ENCODE measurements around the gene RAP2B.

Gene RAP2B

DNA sequence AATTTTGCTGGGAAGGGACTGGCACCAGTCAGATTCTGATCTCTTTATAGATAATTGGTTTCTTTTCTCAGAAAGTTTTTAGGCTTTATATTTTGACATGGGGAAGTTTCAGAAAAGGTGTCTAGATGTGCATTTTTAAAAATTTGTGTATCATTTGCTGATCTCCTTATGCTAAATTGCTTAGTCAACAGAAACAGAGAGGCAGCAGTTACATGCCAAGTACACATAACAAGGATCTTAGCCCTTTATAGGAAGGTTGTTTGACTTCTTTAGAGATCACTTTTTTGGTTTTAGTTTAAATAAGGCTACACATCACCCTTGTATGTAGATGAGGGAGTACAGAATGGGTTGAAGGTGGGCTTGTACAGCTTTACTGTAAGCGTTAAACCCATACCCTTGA lies 53.5 kb downstream of the RAP2B start:
- no peaks in the 10 kb centered on the region for H3K9me2 ChIP-seq (replicated peaks; ENCODE audit: low read depth, low read length)
- H3K4me3 ChIP-seq (ENCODE audit: low read length, poor library complexity, severe bottlenecking), result no peak overlapping the region
- no peaks in the 10 kb centered on the region for H3K79me2 ChIP-seq (ENCODE audit: insufficient read depth, low read length)
- H3K36me3 ChIP-seq (ENCODE audit: insufficient read depth, low read length), result no peaks in the 10 kb centered on the region
- H3K9ac ChIP-seq (ENCODE audit: low read depth, low read length, poor library complexity, severe bottlenecking), result no peak overlapping the region
- H3K9me3 ChIP-seq (ENCODE audit: insufficient read depth, low read depth, low read length), result no peaks in the 10 kb centered on the region
- no peaks in the 10 kb centered on the region for H3F3A ChIP-seq (ENCODE audit: low read depth)
- H3K4me2 ChIP-seq (ENCODE audit: low read depth, low read length, poor library complexity, severe bottlenecking), result no peak overlapping the region
- H4K20me1 ChIP-seq (ENCODE audit: insufficient read depth, low read length, poor library complexity, severe bottlenecking), result no peaks in the 10 kb centered on the region
- H3K27me3 ChIP-seq (ENCODE audit: insufficient read depth, low read length, poor library complexity, severe bottlenecking), result no peaks in the 10 kb centered on the region
- H2AFZ ChIP-seq (ENCODE audit: low read length), result 0 out of 2 replicates have a peak overlapping the region, but pooled peaks have one; percentile 25
- TF ChIP-seq EZH2phosphoT487 (IDR thresholded peaks at IDR 0.05; ENCODE audit: borderline replicate concordance), result no peak
- TF ChIP-seq CTCF (conservative IDR thresholded peaks at IDR 0.05; ENCODE audit: low read length), result no peak
- peaks cover 20% of the 10 kb centered on the region for H3K4me1 ChIP-seq (ENCODE audit: insufficient read depth, low read length, poor library complexity, severe bottlenecking)

DNA sequence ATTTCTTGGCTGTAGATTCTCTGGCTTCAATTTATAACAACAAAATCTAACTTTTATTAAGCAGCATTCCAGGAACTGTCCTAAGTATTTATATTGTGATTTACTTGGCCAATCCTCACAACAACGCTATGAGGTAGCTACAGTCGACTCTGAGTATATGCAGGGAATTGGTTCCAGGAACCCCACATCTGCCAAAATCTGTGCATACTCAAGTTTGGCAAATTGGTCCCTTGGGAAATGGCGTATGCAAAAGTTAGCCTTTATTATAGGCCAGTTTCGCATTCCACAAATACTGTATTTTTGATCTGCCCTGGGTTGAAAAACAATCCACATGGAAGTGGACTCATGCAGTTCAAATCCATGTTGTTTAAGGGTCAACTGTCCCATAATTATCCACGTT lies 53.9 kb downstream of the RAP2B start:
- TF ChIP-seq EZH2phosphoT487 (IDR thresholded peaks at IDR 0.05; ENCODE audit: borderline replicate concordance) (no peak), CTCF (conservative IDR thresholded peaks at IDR 0.05; ENCODE audit: low read length) (no peak)
- Histone ChIP-seq H3K79me2 (ENCODE audit: insufficient read depth, low read length) (no peaks in the 10 kb centered on the region), H3K9ac (ENCODE audit: low read depth, low read length, poor library complexity, severe bottlenecking) (no peak overlapping the region), H2AFZ (ENCODE audit: low read length) (0 out of 2 replicates have a peak overlapping the region, but pooled peaks have one; percentile 25), H4K20me1 (ENCODE audit: insufficient read depth, low read length, poor library complexity, severe bottlenecking) (no peaks in the 10 kb centered on the region), H3K4me1 (ENCODE audit: insufficient read depth, low read length, poor library complexity, severe bottlenecking) (peaks cover 25% of the 10 kb centered on the region), H3K4me3 (ENCODE audit: low read length, poor library complexity, severe bottlenecking) (no peak overlapping the region), H3F3A (ENCODE audit: low read depth) (peaks cover under 1% of the 10 kb centered on the region; the same call in 1 of the 2 replicates), H3K27me3 (ENCODE audit: insufficient read depth, low read length, poor library complexity, severe bottlenecking) (no peaks in the 10 kb centered on the region), H3K9me3 (ENCODE audit: insufficient read depth, low read depth, low read length) (no peaks in the 10 kb centered on the region), H3K9me2 (replicated peaks; ENCODE audit: low read depth, low read length) (no peaks in the 10 kb centered on the region), H3K36me3 (ENCODE audit: insufficient read depth, low read length) (no peaks in the 10 kb centered on the region), H3K4me2 (ENCODE audit: low read depth, low read length, poor library complexity, severe bottlenecking) (no peak overlapping the region)

- Histone ChIP-seq H3K9me2 (replicated peaks; ENCODE audit: low read depth, low read length) (no peaks in the 10 kb centered on the region), H3K9ac (ENCODE audit: low read depth, low read length, poor library complexity, severe bottlenecking) (no peak overlapping the region), H2AFZ (ENCODE audit: low read length) (no peak overlapping the region), H3K36me3 (ENCODE audit: insufficient read depth, low read length) (no peaks in the 10 kb centered on the region), H3K79me2 (ENCODE audit: insufficient read depth, low read length) (no peaks in the 10 kb centered on the region), H4K20me1 (ENCODE audit: insufficient read depth, low read length, poor library complexity, severe bottlenecking) (no peaks in the 10 kb centered on the region), H3K9me3 (ENCODE audit: insufficient read depth, low read depth, low read length) (no peaks in the 10 kb centered on the region), H3K4me1 (ENCODE audit: insufficient read depth, low read length, poor library complexity, severe bottlenecking) (peaks cover 31% of the 10 kb centered on the region), H3K27me3 (ENCODE audit: insufficient read depth, low read length, poor library complexity, severe bottlenecking) (no peaks in the 10 kb centered on the region), H3F3A (ENCODE audit: low read depth) (peaks cover 7% of the 10 kb centered on the region; the same call in 1 of the 2 replicates), H3K4me3 (ENCODE audit: low read length, poor library complexity, severe bottlenecking) (no peak overlapping the region), H3K4me2 (ENCODE audit: low read depth, low read length, poor library complexity, severe bottlenecking) (no peak overlapping the region)
- TF ChIP-seq CTCF (conservative IDR thresholded peaks at IDR 0.05; ENCODE audit: low read length) (no peak), EZH2phosphoT487 (IDR thresholded peaks at IDR 0.05; ENCODE audit: borderline replicate concordance) (no peak)
Measured at GRCh38 chr3:153216928-153217327, 54.9 kb downstream of the RAP2B start.

Measured in Loucy (cell line).